SK-N-MC (cell line): ENCODE data around the gene PRR16.

Experiments
- EZH2 ChIP-seq: fragments of 200-600 bp; sonication (generic); IDR thresholded peaks from one replicate; pipeline ENCODE4 v1.6.1; 2017; ENCODE audit warnings: antibody characterized with exemption
- FOXP2 ChIP-seq: optimal IDR thresholded peaks from 2 replicates; pipeline ENCODE3; 2011; ENCODE audit warnings: mild to moderate bottlenecking, moderate library complexity; ENCODE audit not compliant: insufficient read depth; ENCODE audit errors: extremely low read length, control extremely low read depth
- POLR2AphosphoS5 ChIP-seq: IDR thresholded peaks from 2 replicates; pipeline ENCODE4 v1.6.1; 2012; ENCODE audit warnings: mild to moderate bottlenecking, low read depth, low read length, borderline replicate concordance

DNA sequence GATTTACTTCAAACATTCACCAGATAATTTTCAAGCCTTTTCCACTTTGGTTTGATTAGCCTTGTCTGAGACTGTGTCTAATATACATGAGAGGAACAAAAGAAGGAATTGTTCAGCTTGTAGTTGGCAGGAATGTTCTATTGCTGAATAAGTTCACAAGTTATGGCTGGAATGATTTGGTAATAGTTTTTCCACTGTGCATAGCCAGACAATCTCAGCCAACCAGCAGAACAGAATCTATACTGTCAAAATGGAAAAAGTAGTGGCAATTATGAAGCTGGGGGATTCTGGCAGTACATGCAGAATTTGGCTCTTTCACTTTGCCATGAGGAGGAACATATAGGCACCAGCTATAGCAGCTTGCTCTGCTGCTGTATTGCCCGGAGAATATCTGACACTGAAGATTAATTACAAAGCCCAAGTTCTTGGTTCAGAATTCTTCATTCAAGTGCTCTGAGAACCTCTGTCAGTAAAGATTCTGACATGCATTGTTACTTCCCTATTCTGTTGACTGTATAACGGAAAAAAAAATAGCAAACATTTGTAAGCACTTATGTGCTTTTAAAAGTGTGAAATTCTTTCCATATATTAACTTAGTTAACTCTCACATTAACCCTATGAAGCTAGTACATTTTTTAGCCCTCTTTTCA is 150.6 kb downstream of the PRR16 start:
- TF ChIP-seq POLR2AphosphoS5 (no peak), EZH2 (no peak), FOXP2 (no peak)
